GM19395 (cell line): ENCODE measurements around the gene ERG.

Experiments
- ATAC-seq: cut with Tn5 transposase; IDR thresholded peaks from one replicate; pipeline ENCODE4 v1.9.1; 2021; ENCODE audit warnings: mild to moderate bottlenecking, moderate library complexity; ENCODE audit not compliant: unreplicated experiment

The ERG gene

GRCh38 chr21:38439426-38439825 is 58.9 kb downstream of the ERG start:
- no peak for ATAC-seq

- no peak for ATAC-seq
These were observed 59.8 kb downstream of the ERG start for GRCh38 chr21:38438462-38438893.

GRCh38 chr21:38436341-38436740 is 61.9 kb downstream of the ERG start:
- ATAC-seq: no peak

- no peak for ATAC-seq
These were observed 63.3 kb downstream of the ERG start for GRCh38 chr21:38434913-38435533.

GRCh38 chr21:38433471-38433870 is 64.8 kb downstream of the ERG start:
- ATAC-seq: no peak

- ATAC-seq: no peak
These were observed 67.8 kb downstream of the ERG start for GRCh38 chr21:38430401-38430984.

- ATAC-seq: no peak
These were observed 69.3 kb downstream of the ERG start for GRCh38 chr21:38429011-38429410.

- ATAC-seq: no peak
These were observed 70.1 kb downstream of the ERG start for GRCh38 chr21:38428211-38428610.

- no peak for ATAC-seq
These were observed 73.8 kb downstream of the ERG start for GRCh38 chr21:38424305-38425019.

GRCh38 chr21:38422082-38422481 is 76.2 kb downstream of the ERG start:
- ATAC-seq: no peak

- ATAC-seq: no peak
These were observed 78.1 kb downstream of the ERG start for GRCh38 chr21:38420140-38420539.

GRCh38 chr21:38417726-38418125 is 80.6 kb downstream of the ERG start:
- ATAC-seq: no peak

GRCh38 chr21:38416791-38417190 is 81.5 kb downstream of the ERG start:
- ATAC-seq: no peak

GRCh38 chr21:38413958-38414548 is 84.2 kb downstream of the ERG start:
- no peak for ATAC-seq

- no peak for ATAC-seq
These were observed 87.8 kb downstream of the ERG start for GRCh38 chr21:38410466-38410865.

- no peak for ATAC-seq
These were observed 88.4 kb downstream of the ERG start for GRCh38 chr21:38409907-38410306.

GRCh38 chr21:38404177-38404576 is 94.1 kb downstream of the ERG start:
- no peak for ATAC-seq

GRCh38 chr21:38402795-38403194 is 95.5 kb downstream of the ERG start:
- no peak for ATAC-seq

- ATAC-seq: no peak
These were observed 96.0 kb downstream of the ERG start for GRCh38 chr21:38402291-38402690.

GRCh38 chr21:38401191-38401926 is 96.9 kb downstream of the ERG start:
- ATAC-seq: no peak

GRCh38 chr21:38400195-38400919 is 97.9 kb downstream of the ERG start:
- no peak for ATAC-seq
